Measurements from ENCODE around the gene H6PD. TPM values are rescaled to one million over a fixed set of nuclear protein-coding genes. Genes with fewer than 3 reads are reported as not detected.
A peak's percentile ranks its signal among the peaks of the same experiment; 100 is the strongest.

Gene H6PD
- total and polyA plus RNA-seq, 9 of the 15 experiments (the other 6 are each of a cell fraction or from before 2014, with no cell fraction given), result 0.04 to 2.5 (median 0.95) TPM

DNA sequence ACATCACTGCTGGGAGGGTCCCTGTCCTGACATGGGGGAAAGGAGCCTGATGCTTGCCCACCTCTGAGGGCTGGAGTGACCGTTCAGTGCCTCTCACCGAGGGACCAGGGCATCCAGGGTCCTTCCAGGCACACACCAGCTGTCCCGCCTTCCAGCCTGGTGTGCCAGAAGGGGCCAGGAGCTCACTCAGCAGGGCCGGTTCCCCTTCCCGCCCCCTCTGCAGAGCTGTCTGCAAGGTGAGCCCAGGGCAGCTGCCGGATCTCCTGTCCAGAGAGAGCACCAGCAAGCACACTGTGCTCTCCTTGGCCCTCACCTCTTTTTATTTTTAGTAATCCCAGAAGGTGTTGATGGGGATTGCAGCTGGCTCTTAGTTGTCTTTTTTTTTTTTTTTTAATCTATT, 16.9 kb downstream of the H6PD start (continued):
- TF ChIP-seq NFIX (CRISPR knock-in tag; IDR thresholded peaks at IDR 0.05; ENCODE audit: low read depth), result no peak
- TF ChIP-seq CBFA2T3 (IDR thresholded peaks at IDR 0.05), result no peak
- TF ChIP-seq, protein P1, sequence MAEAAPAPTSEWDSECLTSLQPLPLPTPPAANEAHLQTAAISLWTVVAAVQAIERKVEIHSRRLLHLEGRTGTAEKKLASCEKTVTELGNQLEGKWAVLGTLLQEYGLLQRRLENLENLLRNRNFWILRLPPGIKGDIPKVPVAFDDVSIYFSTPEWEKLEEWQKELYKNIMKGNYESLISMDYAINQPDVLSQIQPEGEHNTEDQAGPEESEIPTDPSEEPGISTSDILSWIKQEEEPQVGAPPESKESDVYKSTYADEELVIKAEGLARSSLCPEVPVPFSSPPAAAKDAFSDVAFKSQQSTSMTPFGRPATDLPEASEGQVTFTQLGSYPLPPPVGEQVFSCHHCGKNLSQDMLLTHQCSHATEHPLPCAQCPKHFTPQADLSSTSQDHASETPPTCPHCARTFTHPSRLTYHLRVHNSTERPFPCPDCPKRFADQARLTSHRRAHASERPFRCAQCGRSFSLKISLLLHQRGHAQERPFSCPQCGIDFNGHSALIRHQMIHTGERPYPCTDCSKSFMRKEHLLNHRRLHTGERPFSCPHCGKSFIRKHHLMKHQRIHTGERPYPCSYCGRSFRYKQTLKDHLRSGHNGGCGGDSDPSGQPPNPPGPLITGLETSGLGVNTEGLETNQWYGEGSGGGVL (CRISPR knock-in tag; IDR thresholded peaks at IDR 0.05), result no peak

DNA sequence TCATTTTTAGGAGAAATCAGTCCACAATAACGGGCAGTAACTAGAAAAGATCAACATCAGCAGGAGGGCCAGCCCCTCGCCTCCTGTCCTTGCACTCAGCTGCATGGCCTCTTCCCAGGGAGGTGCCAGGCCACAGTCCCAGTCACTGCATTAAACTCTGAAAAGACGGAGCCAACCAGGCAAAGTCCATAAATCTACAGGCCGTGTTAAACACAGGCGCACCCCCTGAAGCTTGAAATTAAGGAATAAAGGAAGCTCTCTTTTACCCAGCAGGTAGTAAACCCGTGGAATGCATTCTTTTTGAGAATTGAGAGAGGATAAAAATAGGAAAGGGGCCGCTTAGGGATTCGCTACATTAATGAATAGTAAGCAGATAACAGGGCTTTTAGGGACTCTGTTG, 18.4 kb downstream of the H6PD start:
- Histone ChIP-seq H3K4me1 (replicated peaks in 1 of 2; ENCODE audit: control insufficient read depth in 2 of 2, insufficient read depth in 2 of 2, low read length in 2 of 2) (peaks cover 0 to 12% of the 10 kb centered on the region in 2 experiments; a peak in 1 of 5 replicates), H3K4me2 (ENCODE audit: insufficient read depth, low read length) (no peak overlapping the region), H3K27ac (ENCODE audit: extremely low read depth, low read depth, low read length) (no peak overlapping the region), H3K79me2 (ENCODE audit: control insufficient read depth, insufficient read depth, low read length) (no peaks in the 10 kb centered on the region), H2AFZ (ENCODE audit: low read depth, low read length) (no peak overlapping the region), H3K9me3 (replicated peaks; ENCODE audit: control insufficient read depth, insufficient read depth, low read depth, low read length) (no peaks in the 10 kb centered on the region; the same call in 1 of the 2 replicates), H3K4me3 (no peak overlapping the region), H3K9ac (ENCODE audit: insufficient read depth in 1 of 2, low read depth in 2 of 2, low read length in 2 of 2) (no peak overlapping the region), H3K36me3 (ENCODE audit: control insufficient read depth, insufficient read depth, low read length) (no peaks in the 10 kb centered on the region), H3K27me3 (ENCODE audit: control insufficient read depth in 2 of 2, insufficient read depth in 2 of 2, low read length in 2 of 2) (peaks cover 25 to 66% of the 10 kb centered on the region in 2 experiments), H4K20me1 (replicated peaks; ENCODE audit: control insufficient read depth, insufficient read depth, low read length) (peaks cover 14% of the 10 kb centered on the region; the same call in 1 of the 2 replicates), H3K9me1 (ENCODE audit: control insufficient read depth, insufficient read depth, low read length) (no peaks in the 10 kb centered on the region)
- ChIA-PET POLR2A (interaction anchor here (1.9 kb wide), 1 partner anchor 10 kb away, joined by 8 read pairs; no protein-coding TSS in a partner anchor), CTCF (ENCODE audit: low intra/inter-chr PET ratio) (no interaction called here)
- intact Hi-C loops (cut with micrococcal nuclease) (no loop called here), in situ Hi-C loops (cut with MboI) (no loop called here)
- no peak for DNase-seq (ENCODE audit: extremely low read depth in 1 of 4, low spot score in 3 of 4)
- no TSS peak for BruUV-seq (replicated peaks)
- 8% methylated on average over 8 of the region's 8 CpGs for WGBS (ENCODE audit: insufficient coverage, low coverage, missing lambda C conversion rate)
- no peak for ATAC-seq
- peak; percentile 37 for FAIRE-seq
- TF ChIP-seq TAL1 (IDR thresholded peaks at IDR 0.05), result no peak
- no peak for TF ChIP-seq BHLHE40 (IDR thresholded peaks at IDR 0.05; ENCODE audit: low read length)
- TF ChIP-seq, protein P2, sequence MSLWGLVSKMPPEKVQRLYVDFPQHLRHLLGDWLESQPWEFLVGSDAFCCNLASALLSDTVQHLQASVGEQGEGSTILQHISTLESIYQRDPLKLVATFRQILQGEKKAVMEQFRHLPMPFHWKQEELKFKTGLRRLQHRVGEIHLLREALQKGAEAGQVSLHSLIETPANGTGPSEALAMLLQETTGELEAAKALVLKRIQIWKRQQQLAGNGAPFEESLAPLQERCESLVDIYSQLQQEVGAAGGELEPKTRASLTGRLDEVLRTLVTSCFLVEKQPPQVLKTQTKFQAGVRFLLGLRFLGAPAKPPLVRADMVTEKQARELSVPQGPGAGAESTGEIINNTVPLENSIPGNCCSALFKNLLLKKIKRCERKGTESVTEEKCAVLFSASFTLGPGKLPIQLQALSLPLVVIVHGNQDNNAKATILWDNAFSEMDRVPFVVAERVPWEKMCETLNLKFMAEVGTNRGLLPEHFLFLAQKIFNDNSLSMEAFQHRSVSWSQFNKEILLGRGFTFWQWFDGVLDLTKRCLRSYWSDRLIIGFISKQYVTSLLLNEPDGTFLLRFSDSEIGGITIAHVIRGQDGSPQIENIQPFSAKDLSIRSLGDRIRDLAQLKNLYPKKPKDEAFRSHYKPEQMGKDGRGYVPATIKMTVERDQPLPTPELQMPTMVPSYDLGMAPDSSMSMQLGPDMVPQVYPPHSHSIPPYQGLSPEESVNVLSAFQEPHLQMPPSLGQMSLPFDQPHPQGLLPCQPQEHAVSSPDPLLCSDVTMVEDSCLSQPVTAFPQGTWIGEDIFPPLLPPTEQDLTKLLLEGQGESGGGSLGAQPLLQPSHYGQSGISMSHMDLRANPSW (CRISPR knock-in tag; IDR thresholded peaks at IDR 0.05), result no peak
- TF ChIP-seq EP400 (IDR thresholded peaks at IDR 0.05), result no peak
- TF ChIP-seq, protein P3, sequence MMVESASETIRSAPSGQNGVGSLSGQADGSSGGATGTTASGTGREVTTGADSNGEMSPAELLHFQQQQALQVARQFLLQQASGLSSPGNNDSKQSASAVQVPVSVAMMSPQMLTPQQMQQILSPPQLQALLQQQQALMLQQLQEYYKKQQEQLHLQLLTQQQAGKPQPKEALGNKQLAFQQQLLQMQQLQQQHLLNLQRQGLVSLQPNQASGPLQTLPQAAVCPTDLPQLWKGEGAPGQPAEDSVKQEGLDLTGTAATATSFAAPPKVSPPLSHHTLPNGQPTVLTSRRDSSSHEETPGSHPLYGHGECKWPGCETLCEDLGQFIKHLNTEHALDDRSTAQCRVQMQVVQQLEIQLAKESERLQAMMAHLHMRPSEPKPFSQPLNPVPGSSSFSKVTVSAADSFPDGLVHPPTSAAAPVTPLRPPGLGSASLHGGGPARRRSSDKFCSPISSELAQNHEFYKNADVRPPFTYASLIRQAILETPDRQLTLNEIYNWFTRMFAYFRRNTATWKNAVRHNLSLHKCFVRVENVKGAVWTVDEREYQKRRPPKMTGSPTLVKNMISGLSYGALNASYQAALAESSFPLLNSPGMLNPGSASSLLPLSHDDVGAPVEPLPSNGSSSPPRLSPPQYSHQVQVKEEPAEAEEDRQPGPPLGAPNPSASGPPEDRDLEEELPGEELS (CRISPR knock-in tag; IDR thresholded peaks at IDR 0.05; ENCODE audit: borderline replicate concordance), result no peak
- TF ChIP-seq, protein P4, sequence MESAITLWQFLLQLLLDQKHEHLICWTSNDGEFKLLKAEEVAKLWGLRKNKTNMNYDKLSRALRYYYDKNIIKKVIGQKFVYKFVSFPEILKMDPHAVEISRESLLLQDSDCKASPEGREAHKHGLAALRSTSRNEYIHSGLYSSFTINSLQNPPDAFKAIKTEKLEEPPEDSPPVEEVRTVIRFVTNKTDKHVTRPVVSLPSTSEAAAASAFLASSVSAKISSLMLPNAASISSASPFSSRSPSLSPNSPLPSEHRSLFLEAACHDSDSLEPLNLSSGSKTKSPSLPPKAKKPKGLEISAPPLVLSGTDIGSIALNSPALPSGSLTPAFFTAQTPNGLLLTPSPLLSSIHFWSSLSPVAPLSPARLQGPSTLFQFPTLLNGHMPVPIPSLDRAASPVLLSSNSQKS (CRISPR knock-in tag; IDR thresholded peaks at IDR 0.05), result no peak
- no peak for TF ChIP-seq MECOM (CRISPR knock-in tag; IDR thresholded peaks at IDR 0.05)
- TF ChIP-seq ZC3H4 (CRISPR knock-in tag; IDR thresholded peaks at IDR 0.05; ENCODE audit: borderline replicate concordance), result no peak
- TF ChIP-seq MYNN (IDR thresholded peaks at IDR 0.05), result no peak
- TF ChIP-seq MYNN (CRISPR knock-in tag; IDR thresholded peaks at IDR 0.05), result no peak
